Measurements from ENCODE around the gene CLOCK. TPM values are rescaled to one million over a fixed set of nuclear protein-coding genes. Genes with fewer than 3 reads are reported as not detected.

The CLOCK gene
- total RNA-seq, 4 donors from 2014 or later, result 20.9 to 49.4 (median 26.6) TPM

DNA sequence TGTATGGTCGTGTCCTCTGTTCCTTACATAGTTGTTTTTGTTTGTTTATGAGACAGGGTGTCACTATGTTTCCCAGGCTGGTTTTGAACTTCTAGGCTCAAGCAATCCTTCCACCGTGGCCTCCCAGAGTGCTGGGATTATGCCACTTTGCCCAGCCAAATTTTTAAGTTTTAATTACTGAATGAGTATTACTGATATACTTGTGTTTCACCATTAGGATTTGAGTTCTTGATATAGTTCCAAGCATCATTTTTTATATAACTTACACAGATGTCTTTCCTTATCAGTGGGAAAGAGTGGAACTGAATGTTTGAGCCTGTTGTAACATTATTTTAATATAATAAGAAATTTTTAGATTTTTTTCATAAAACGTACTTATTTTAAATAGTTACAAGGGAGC is 130.5 kb downstream of the CLOCK start:
- TF ChIP-seq, protein P1, sequence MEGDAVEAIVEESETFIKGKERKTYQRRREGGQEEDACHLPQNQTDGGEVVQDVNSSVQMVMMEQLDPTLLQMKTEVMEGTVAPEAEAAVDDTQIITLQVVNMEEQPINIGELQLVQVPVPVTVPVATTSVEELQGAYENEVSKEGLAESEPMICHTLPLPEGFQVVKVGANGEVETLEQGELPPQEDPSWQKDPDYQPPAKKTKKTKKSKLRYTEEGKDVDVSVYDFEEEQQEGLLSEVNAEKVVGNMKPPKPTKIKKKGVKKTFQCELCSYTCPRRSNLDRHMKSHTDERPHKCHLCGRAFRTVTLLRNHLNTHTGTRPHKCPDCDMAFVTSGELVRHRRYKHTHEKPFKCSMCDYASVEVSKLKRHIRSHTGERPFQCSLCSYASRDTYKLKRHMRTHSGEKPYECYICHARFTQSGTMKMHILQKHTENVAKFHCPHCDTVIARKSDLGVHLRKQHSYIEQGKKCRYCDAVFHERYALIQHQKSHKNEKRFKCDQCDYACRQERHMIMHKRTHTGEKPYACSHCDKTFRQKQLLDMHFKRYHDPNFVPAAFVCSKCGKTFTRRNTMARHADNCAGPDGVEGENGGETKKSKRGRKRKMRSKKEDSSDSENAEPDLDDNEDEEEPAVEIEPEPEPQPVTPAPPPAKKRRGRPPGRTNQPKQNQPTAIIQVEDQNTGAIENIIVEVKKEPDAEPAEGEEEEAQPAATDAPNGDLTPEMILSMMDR (IDR thresholded peaks at IDR 0.05; ENCODE audit: low read depth), result no peak

DNA sequence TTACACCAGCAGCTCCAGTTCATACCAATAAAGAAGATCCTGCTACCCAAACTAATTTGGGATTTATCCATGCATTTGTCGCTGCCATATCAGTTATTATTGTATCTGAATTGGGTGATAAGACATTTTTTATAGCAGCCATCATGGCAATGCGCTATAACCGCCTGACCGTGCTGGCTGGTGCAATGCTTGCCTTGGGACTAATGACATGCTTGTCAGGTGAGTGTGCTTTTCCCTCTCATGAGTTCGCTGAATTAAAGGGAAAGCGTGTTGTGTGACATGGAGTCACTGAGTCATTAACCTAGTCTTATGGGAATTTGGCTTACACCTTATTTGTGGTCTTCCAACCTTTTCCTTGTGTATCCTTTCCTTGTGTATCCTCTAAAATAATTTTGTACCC is 135.1 kb downstream of the CLOCK start:
- TF ChIP-seq, protein P1 (IDR thresholded peaks at IDR 0.05; ENCODE audit: low read depth), result no peak

DNA sequence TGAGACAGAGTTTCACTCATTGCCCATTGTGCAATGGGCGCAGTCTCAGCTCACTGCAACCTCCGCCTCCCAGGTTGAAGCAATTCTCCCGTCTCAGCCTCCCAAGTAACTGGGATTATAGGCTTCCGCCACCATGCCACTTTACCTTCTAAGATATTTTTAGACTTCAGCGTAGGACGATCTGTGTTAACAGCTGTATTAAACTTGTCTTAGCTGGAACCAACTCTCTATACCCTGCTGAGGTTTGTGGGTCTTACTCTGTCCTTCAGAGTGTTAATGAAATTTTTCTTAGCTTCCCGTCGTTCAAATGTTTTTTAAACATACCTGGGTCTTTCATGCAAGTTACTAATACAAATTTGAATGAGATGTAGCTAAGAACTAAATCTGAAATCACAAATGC is 136.3 kb downstream of the CLOCK start:
- TF ChIP-seq, protein P1 (IDR thresholded peaks at IDR 0.05; ENCODE audit: low read depth), result no peak

DNA sequence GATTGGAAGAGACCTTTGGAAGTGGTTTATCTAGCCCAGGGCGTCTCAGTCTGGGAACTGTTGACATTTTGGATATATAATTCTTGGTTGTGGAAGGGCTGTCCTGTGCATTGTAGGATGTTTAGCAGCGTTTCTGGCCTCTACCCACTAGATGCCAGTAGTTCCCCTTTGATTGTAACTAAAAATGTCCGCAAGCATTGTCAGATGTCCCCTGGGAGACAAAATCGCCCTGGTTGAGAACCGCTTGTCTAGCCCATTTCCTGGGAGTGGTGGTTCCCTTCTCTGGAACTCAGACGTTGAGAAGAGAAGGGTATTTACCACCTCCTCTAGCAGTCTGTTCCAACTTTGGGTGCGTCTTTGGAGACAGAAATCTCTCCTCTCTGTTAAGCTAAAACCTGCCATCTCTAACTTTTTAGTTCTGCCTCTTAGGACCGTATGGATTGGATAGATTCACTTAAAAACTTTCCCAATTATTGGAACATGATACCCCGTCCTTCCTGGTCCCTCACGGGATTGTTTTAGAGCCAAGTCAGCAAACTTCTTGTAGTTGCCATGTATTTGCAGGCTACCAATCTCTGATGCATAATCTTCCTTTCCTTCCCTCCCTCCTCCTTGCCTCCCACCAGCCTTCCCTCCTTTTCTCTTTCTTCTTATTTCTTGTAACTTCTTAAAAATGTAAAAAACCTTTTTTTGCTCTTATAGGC is 137.1 kb downstream of the CLOCK start:
- TF ChIP-seq, protein P1 (IDR thresholded peaks at IDR 0.05; ENCODE audit: low read depth), result no peak

DNA sequence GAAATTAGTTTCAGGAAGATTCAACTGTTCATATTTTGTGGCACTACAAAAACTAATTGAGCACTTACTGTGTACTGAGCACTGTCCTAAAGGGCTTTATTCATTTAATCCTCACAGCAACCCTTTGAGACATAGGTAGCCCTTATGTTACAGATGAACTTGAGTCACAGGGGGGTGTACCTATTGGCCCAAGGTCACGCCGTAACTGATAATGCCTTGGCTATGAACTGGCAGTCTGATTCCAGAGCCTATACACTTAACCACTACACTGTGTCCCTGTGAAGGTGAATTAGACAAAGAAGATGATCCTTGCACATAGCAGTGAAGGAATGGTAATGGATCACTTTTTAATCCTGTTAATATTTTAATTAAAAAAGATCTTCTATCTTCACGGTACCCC is 138.9 kb downstream of the CLOCK start:
- TF ChIP-seq, protein P1 (IDR thresholded peaks at IDR 0.05; ENCODE audit: low read depth), result no peak

DNA sequence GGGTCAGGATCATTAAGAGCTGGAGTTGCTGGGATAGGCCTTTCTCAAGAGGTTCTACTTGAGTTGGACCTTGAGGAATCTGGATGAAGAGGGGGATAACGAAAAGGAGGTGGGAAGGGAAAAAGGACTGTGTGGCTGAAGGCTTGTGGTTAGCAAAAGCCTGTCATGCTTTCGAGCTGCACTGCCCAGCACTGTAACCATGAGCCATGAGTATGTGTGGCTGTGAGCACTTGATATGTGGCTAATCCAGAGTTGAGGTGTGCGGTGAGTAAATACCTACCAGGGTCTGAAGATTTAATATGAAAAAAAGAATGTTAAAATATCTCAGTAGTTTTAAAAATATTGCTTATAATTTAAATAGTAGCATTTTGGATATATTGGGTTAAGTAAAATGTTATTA is 139.6 kb downstream of the CLOCK start:
- TF ChIP-seq, protein P1 (IDR thresholded peaks at IDR 0.05; ENCODE audit: low read depth), result no peak

DNA sequence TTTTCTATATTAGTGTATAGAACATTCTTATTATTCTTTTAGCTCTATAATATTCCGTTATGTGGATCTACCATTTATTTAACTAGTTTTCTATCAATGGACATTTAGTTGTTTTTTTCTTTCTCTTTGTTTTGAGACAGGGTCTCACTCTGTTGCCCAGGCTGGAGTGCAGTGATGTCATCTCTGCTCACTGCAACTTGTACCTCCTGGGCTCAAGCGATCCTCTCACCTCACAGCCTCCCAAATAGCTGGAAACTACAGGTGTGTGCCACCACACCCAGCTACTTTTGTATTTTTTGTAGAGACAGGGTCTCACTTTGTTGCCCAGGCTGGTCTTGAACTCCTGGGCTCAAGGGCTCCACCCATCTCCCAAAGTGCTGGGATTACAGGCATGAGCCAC is 140.2 kb downstream of the CLOCK start:
- TF ChIP-seq, protein P1 (IDR thresholded peaks at IDR 0.05; ENCODE audit: low read depth), result no peak

All from subcutaneous adipose tissue (tissue), 4 donors.